PC-9 (cell line): Measurements from ENCODE around the gene ARHGAP10. TPM values are rescaled to one million over a fixed set of nuclear protein-coding genes. Genes with fewer than 3 reads are reported as not detected.

Experiments used
- BruUV-seq: library from RNA; stranded (reverse); fragments of 400-500 nt; replicated peaks from 2 replicates; lab custom pipeline; 2021; lab: Mats Ljungman, UMichigan
- CTCF ChIA-PET: fragments of 300-600 bp; sonication (Branson Sonifier 250); formaldehyde crosslinking; loops from one replicate; lab custom pipeline; 2022; ENCODE audit warnings: antibody characterized with exemption; lab: Charles Lee
- POLR2A ChIA-PET: fragments of 300-600 bp; sonication (Branson Sonifier 250); formaldehyde crosslinking; loops from one replicate; lab custom pipeline; 2022; ENCODE audit warnings: antibody characterized with exemption; ENCODE audit not compliant: unreplicated experiment; lab: Charles Lee
- DNase-seq, 2 experiments: peaks; one replicate each; pipeline versions ENCODE4 v3.0.0 to v3.0.0-alpha.2; 2015 to 2022; ENCODE audit warnings: mixed read lengths in 1 of 2
- H2AFZ ChIP-seq: fragments of 200-600 bp; sonication (generic); 2 replicates; pipeline ENCODE4 v1.8.1; 2017; ENCODE audit warnings: antibody characterized with exemption
- H3F3A ChIP-seq: fragments of 200-600 bp; sonication (generic); 2 replicates; pipeline ENCODE4 v1.8.1; 2017; ENCODE audit warnings: antibody characterized with exemption, mild to moderate bottlenecking, low read depth; ENCODE audit not compliant: insufficient read depth
- H3K27ac ChIP-seq: fragments of 200-600 bp; sonication (generic); 2 replicates; pipeline ENCODE4 v1.6.1; 2016; ENCODE audit warnings: mixed run types
- H3K27me3 ChIP-seq: fragments of 200-600 bp; sonication (generic); 2 replicates; pipeline ENCODE4 v1.6.1; 2016; ENCODE audit warnings: low read depth, mixed run types; ENCODE audit not compliant: insufficient read depth
- H3K36me3 ChIP-seq: fragments of 200-600 bp; sonication (generic); 2 replicates; pipeline ENCODE4 v1.6.1; 2016; ENCODE audit warnings: low read depth, mixed run types
- H3K4me1 ChIP-seq: fragments of 200-600 bp; sonication (generic); replicated peaks from 2 replicates; pipeline ENCODE4 v1.6.1; 2016; ENCODE audit warnings: mixed run types; ENCODE audit not compliant: insufficient read depth
- H3K4me2 ChIP-seq: fragments of 200-600 bp; sonication (generic); 2 replicates; pipeline ENCODE4 v1.6.1; 2017; ENCODE audit warnings: mixed run types
- H3K4me3 ChIP-seq: fragments of 200-600 bp; sonication (generic); 2 replicates; pipeline ENCODE4 v1.6.1; 2016; ENCODE audit warnings: mixed run types
- H3K79me2 ChIP-seq: fragments of 200-600 bp; sonication (generic); 2 replicates; pipeline ENCODE4 v1.6.1; 2017; ENCODE audit warnings: low read depth, mixed run types
- H3K9me2 ChIP-seq: fragments of 200-600 bp; sonication (generic); 2 replicates; pipeline ENCODE4 v1.8.1; 2017; ENCODE audit warnings: mild to moderate bottlenecking; ENCODE audit not compliant: insufficient read depth
- H3K9me3 ChIP-seq: fragments of 200-600 bp; sonication (generic); 2 replicates; pipeline ENCODE4 v1.8.1; 2016; ENCODE audit warnings: low read depth; ENCODE audit not compliant: insufficient read depth
- H4K20me1 ChIP-seq: fragments of 200-600 bp; sonication (generic); 2 replicates; pipeline ENCODE4 v1.8.1; 2017; ENCODE audit not compliant: insufficient read depth
- EZH2 ChIP-seq: fragments of 200-600 bp; sonication (generic); IDR thresholded peaks from 2 replicates; pipeline ENCODE4 v1.8.0; 2017; ENCODE audit warnings: antibody characterized with exemption, low read depth
- intact Hi-C: fragments of 100-400 bp; cut with micrococcal nuclease; formaldehyde crosslinking; loops from one replicate; pipeline ENCODE4 v1.10.0; 2022; ENCODE audit not compliant: unreplicated experiment
- total RNA-seq: library from RNA; stranded (reverse); gene quantifications from 2 replicates; pipeline ENCODE4 v1.2.3, GENCODE V29; 2021
- TF ChIP-seq, protein P1 (sequence below): fragments of 200-600 bp; sonication (generic); conservative IDR thresholded peaks from 2 replicates; pipeline ENCODE4 v1.6.1; 2017; ENCODE audit warnings: mixed run types, antibody characterized with exemption, mild to moderate bottlenecking, moderate library complexity

Gene ARHGAP10
- total RNA-seq, 1 experiment from 2014 or later, result 27.5 TPM

DNA sequence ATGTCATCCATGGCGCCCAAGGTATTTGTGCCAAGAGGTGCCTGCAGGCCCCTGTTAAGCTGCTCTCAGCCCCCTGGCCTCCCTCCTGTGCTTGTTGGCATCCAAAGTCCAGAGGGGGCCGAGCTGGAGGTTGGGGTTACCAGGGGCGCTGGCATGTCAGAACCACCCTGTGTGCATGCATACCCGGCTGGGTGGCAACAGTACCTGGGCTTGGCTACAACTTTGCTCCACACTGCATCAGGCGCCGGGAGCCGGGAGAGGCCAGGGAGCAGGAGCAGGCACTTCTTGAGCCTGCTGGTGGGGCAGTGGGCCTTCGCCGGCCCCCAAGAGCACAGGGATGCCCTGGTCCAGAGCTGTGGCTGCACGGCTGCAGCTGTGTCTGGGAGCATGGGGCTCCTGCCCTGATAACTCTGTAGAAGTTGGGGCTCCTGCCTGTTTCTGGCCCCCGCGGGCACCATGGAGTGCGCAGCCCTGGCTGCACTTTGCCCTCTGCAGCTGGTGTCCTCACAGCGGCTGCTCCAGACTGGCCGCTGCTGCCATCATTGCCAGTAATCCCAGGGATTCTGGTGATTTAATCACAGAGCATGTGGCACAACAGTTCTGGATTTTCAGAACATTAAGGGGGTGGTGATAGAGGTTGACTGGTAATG is 130.3 kb downstream of the ARHGAP10 start:
- no peak overlapping the region for H3K4me2 ChIP-seq
- H3K4me1 ChIP-seq, result no peaks in the 10 kb centered on the region
- H2AFZ ChIP-seq, result no peak overlapping the region
- BruUV-seq, result no TSS peak
- TF ChIP-seq, protein P1, sequence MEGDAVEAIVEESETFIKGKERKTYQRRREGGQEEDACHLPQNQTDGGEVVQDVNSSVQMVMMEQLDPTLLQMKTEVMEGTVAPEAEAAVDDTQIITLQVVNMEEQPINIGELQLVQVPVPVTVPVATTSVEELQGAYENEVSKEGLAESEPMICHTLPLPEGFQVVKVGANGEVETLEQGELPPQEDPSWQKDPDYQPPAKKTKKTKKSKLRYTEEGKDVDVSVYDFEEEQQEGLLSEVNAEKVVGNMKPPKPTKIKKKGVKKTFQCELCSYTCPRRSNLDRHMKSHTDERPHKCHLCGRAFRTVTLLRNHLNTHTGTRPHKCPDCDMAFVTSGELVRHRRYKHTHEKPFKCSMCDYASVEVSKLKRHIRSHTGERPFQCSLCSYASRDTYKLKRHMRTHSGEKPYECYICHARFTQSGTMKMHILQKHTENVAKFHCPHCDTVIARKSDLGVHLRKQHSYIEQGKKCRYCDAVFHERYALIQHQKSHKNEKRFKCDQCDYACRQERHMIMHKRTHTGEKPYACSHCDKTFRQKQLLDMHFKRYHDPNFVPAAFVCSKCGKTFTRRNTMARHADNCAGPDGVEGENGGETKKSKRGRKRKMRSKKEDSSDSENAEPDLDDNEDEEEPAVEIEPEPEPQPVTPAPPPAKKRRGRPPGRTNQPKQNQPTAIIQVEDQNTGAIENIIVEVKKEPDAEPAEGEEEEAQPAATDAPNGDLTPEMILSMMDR, result no peak
- no peak for TF ChIP-seq EZH2
- DNase-seq, result no peak
- H3K79me2 ChIP-seq, result no peaks in the 10 kb centered on the region
- no peaks in the 10 kb centered on the region for H3K9me3 ChIP-seq
- peaks cover 10% of the 10 kb centered on the region; the same call in 1 of the 2 replicates for H3F3A ChIP-seq
- ChIA-PET POLR2A (no interaction called here), CTCF (no interaction called here)
- H4K20me1 ChIP-seq, result no peaks in the 10 kb centered on the region; the same call in 1 of the 2 replicates
- intact Hi-C loops, result no loop called here
- no peaks in the 10 kb centered on the region for H3K9me2 ChIP-seq
- H3K36me3 ChIP-seq, result peaks cover 3% of the 10 kb centered on the region; the same call in 1 of the 2 replicates
- H3K27ac ChIP-seq, result no peak overlapping the region
- H3K4me3 ChIP-seq, result no peak overlapping the region
- H3K27me3 ChIP-seq, result no peaks in the 10 kb centered on the region

DNA sequence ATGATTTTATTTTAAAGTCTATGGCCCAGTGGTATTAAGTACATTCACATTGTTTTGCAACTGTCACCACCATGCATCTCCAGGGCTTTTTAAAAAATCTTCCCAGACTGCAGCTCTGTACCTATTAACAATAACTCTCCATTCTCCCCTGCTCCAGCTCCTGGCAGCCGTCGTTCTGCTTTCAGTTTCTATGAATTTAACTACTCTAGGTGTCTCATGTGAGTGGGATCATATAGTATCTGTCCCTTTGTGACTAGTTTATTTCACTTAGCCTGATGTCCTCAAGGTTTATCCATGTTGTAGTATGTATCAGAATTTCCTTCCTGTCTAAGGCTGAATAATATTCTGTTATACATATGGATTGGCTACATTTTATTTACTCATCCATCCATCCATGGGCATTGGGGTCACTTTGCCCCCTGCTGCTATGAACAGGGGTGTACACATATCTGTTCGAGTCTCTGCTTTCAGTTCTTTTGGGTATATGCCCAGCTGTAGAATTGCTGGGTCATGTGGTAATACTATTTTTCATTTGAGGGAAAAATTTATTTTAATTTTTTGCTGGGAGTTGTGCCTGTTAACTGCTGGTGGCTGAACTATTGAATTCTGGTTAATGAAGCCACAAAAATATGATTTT is 131.3 kb downstream of the ARHGAP10 start:
- H3K27ac ChIP-seq, result no peak overlapping the region
- intact Hi-C loops, result no loop called here
- no TSS peak for BruUV-seq
- H3K36me3 ChIP-seq, result peaks cover 3% of the 10 kb centered on the region; the same call in 1 of the 2 replicates
- peaks cover 10% of the 10 kb centered on the region; the same call in 1 of the 2 replicates for H3F3A ChIP-seq
- H2AFZ ChIP-seq, result no peak overlapping the region
- H3K9me2 ChIP-seq, result no peaks in the 10 kb centered on the region
- H3K4me1 ChIP-seq, result no peaks in the 10 kb centered on the region
- H4K20me1 ChIP-seq, result no peaks in the 10 kb centered on the region; the same call in 1 of the 2 replicates
- POLR2A ChIA-PET, result no interaction called here
- TF ChIP-seq, protein P1, result no peak
- no peak for TF ChIP-seq EZH2
- no peaks in the 10 kb centered on the region for H3K27me3 ChIP-seq
- DNase-seq, result no peak
- no peaks in the 10 kb centered on the region for H3K79me2 ChIP-seq
- no peaks in the 10 kb centered on the region for H3K9me3 ChIP-seq
- CTCF ChIA-PET, result interaction anchor here (0.6 kb wide), 1 partner anchor 21 kb away, joined by 3 read pairs; no protein-coding TSS in a partner anchor
- no peak overlapping the region for H3K4me2 ChIP-seq
- no peak overlapping the region for H3K4me3 ChIP-seq

DNA sequence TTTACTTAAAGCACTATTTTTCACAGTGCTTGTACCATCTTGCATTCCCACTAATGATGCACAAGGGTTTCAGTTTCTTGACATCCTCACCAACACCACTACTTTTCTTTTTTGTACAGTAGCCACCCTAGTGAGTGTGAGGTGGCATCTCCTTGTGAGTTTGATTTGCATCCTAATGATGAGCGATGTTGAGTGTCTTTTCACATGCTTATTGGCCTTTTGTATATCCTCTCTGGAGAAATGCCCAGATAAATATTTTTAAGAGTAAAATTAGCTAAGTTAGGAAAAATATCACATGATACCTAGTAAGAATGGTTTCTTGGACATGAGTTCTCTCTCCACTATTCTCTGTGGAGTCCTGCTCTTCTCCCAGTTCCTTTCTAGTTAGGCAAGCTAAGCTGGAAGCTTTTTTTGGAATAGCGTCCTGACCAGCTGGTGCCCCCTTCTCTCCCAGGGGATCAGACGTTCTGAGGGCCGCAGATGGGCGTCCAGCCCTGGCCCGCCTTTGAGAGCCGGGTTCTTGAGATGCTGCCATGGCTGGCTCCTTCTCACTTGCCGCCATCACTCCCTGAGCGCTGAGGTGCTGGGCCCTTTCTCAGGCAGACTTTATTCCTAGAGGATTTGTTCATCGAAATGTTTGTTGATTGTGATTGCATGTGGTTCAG is 132.1 kb downstream of the ARHGAP10 start:
- H3K79me2 ChIP-seq, result no peaks in the 10 kb centered on the region
- POLR2A ChIA-PET, result no interaction called here
- H3K9me3 ChIP-seq, result no peaks in the 10 kb centered on the region
- H3K4me3 ChIP-seq, result no peak overlapping the region
- H4K20me1 ChIP-seq, result no peaks in the 10 kb centered on the region; the same call in 1 of the 2 replicates
- peaks cover 3% of the 10 kb centered on the region; the same call in 1 of the 2 replicates for H3K36me3 ChIP-seq
- CTCF ChIA-PET, result interaction anchor here (1.0 kb wide), 1 partner anchor 190 kb away, joined by 3 read pairs; no protein-coding TSS in a partner anchor
- H3K4me2 ChIP-seq, result no peak overlapping the region
- no TSS peak for BruUV-seq
- H3K4me1 ChIP-seq, result no peaks in the 10 kb centered on the region
- no peak for TF ChIP-seq EZH2
- TF ChIP-seq, protein P1, result no peak
- no peaks in the 10 kb centered on the region for H3K9me2 ChIP-seq
- peaks cover 10% of the 10 kb centered on the region; the same call in 1 of the 2 replicates for H3F3A ChIP-seq
- DNase-seq, result no peak
- no peak overlapping the region for H3K27ac ChIP-seq
- H2AFZ ChIP-seq, result no peak overlapping the region
- no peaks in the 10 kb centered on the region for H3K27me3 ChIP-seq
- intact Hi-C loops, result no loop called here
